ENCODE data around the gene SPACA4. TPM values are rescaled to one million over a fixed set of nuclear protein-coding genes. Genes with fewer than 3 reads are reported as not detected.

The SPACA4 gene
- total and polyA plus RNA-seq, 9 of the 15 experiments (the other 6 are each of a cell fraction or from before 2014, with no cell fraction given), result not detected

DNA sequence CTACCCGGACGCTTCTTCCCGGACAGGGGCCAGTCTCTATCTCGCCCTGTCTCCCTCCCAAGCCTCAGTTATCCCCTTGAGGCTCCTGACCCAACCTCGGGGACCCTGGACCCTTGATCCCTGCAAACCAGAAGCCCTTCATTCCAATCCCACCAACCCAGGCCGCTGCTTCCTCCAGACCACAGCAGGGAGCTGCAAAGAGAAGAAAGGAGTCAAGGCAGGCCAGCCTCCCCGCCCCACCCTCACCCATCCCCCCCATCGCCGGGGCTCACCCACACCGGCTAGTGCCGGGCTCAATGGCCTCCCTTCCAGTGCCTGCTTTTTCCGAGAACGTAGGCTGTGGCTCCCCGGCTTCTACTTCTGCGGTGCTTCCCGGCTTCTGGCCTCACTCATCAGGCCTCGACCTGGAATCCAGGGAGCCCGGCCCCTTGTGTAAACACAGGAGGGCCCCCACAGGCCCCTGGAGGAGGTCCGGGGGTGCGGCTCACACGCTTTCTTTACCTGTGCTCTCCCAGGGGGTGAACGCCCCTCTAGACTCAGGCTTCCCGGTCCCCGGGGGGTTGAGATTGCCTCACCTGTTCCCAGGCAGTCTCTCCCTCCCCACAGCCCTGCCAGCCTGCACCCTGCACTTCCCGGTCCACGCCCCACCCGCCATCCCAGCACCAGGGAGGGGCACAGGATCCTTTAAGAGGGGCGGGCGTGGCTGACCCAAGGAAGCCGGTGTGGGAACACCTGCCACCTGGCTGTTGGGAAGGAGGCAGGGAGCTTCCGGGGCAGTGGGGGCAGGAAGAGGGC is 8.1 kb downstream of the SPACA4 start, which contains the start of gene FAM83E (continued):
- TF ChIP-seq, protein P1, sequence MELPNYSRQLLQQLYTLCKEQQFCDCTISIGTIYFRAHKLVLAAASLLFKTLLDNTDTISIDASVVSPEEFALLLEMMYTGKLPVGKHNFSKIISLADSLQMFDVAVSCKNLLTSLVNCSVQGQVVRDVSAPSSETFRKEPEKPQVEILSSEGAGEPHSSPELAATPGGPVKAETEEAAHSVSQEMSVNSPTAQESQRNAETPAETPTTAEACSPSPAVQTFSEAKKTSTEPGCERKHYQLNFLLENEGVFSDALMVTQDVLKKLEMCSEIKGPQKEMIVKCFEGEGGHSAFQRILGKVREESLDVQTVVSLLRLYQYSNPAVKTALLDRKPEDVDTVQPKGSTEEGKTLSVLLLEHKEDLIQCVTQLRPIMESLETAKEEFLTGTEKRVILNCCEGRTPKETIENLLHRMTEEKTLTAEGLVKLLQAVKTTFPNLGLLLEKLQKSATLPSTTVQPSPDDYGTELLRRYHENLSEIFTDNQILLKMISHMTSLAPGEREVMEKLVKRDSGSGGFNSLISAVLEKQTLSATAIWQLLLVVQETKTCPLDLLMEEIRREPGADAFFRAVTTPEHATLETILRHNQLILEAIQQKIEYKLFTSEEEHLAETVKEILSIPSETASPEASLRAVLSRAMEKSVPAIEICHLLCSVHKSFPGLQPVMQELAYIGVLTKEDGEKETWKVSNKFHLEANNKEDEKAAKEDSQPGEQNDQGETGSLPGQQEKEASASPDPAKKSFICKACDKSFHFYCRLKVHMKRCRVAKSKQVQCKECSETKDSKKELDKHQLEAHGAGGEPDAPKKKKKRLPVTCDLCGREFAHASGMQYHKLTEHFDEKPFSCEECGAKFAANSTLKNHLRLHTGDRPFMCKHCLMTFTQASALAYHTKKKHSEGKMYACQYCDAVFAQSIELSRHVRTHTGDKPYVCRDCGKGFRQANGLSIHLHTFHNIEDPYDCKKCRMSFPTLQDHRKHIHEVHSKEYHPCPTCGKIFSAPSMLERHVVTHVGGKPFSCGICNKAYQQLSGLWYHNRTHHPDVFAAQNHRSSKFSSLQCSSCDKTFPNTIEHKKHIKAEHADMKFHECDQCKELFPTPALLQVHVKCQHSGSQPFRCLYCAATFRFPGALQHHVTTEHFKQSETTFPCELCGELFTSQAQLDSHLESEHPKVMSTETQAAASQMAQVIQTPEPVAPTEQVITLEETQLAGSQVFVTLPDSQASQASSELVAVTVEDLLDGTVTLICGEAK (IDR thresholded peaks at IDR 0.05), result no peak
- TF ChIP-seq, protein P1 (CRISPR knock-in tag; IDR thresholded peaks at IDR 0.05), result no peak
- TF ChIP-seq, protein P2, sequence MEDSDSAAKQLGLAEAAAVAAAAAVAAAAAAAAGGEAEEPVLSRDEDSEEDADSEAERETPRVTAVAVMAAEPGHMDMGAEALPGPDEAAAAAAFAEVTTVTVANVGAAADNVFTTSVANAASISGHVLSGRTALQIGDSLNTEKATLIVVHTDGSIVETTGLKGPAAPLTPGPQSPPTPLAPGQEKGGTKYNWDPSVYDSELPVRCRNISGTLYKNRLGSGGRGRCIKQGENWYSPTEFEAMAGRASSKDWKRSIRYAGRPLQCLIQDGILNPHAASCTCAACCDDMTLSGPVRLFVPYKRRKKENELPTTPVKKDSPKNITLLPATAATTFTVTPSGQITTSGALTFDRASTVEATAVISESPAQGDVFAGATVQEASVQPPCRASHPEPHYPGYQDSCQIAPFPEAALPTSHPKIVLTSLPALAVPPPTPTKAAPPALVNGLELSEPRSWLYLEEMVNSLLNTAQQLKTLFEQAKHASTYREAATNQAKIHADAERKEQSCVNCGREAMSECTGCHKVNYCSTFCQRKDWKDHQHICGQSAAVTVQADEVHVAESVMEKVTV (CRISPR knock-in tag; IDR thresholded peaks at IDR 0.05), result no peak
- no peak for TF ChIP-seq ZNF316 (IDR thresholded peaks at IDR 0.05)
- TF ChIP-seq, protein P3, sequence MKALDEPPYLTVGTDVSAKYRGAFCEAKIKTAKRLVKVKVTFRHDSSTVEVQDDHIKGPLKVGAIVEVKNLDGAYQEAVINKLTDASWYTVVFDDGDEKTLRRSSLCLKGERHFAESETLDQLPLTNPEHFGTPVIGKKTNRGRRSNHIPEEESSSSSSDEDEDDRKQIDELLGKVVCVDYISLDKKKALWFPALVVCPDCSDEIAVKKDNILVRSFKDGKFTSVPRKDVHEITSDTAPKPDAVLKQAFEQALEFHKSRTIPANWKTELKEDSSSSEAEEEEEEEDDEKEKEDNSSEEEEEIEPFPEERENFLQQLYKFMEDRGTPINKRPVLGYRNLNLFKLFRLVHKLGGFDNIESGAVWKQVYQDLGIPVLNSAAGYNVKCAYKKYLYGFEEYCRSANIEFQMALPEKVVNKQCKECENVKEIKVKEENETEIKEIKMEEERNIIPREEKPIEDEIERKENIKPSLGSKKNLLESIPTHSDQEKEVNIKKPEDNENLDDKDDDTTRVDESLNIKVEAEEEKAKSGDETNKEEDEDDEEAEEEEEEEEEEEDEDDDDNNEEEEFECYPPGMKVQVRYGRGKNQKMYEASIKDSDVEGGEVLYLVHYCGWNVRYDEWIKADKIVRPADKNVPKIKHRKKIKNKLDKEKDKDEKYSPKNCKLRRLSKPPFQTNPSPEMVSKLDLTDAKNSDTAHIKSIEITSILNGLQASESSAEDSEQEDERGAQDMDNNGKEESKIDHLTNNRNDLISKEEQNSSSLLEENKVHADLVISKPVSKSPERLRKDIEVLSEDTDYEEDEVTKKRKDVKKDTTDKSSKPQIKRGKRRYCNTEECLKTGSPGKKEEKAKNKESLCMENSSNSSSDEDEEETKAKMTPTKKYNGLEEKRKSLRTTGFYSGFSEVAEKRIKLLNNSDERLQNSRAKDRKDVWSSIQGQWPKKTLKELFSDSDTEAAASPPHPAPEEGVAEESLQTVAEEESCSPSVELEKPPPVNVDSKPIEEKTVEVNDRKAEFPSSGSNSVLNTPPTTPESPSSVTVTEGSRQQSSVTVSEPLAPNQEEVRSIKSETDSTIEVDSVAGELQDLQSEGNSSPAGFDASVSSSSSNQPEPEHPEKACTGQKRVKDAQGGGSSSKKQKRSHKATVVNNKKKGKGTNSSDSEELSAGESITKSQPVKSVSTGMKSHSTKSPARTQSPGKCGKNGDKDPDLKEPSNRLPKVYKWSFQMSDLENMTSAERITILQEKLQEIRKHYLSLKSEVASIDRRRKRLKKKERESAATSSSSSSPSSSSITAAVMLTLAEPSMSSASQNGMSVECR (CRISPR knock-in tag; IDR thresholded peaks at IDR 0.05), result no peak
- TF ChIP-seq, protein P4, sequence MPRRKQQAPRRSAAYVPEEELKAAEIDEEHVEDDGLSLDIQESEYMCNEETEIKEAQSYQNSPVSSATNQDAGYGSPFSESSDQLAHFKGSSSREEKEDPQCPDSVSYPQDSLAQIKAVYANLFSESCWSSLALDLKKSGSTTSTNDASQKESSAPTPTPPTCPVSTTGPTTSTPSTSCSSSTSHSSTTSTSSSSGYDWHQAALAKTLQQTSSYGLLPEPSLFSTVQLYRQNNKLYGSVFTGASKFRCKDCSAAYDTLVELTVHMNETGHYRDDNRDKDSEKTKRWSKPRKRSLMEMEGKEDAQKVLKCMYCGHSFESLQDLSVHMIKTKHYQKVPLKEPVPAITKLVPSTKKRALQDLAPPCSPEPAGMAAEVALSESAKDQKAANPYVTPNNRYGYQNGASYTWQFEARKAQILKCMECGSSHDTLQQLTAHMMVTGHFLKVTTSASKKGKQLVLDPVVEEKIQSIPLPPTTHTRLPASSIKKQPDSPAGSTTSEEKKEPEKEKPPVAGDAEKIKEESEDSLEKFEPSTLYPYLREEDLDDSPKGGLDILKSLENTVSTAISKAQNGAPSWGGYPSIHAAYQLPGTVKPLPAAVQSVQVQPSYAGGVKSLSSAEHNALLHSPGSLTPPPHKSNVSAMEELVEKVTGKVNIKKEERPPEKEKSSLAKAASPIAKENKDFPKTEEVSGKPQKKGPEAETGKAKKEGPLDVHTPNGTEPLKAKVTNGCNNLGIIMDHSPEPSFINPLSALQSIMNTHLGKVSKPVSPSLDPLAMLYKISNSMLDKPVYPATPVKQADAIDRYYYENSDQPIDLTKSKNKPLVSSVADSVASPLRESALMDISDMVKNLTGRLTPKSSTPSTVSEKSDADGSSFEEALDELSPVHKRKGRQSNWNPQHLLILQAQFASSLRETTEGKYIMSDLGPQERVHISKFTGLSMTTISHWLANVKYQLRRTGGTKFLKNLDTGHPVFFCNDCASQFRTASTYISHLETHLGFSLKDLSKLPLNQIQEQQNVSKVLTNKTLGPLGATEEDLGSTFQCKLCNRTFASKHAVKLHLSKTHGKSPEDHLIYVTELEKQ (CRISPR knock-in tag; IDR thresholded peaks at IDR 0.05), result no peak
